Upper lobe of left lung (tissue), 4 donors: Measurements from ENCODE around the gene SAMD8.

ENCODE experiments used
- CTCF ChIP-seq, 6 experiments: fragments of 450-650 bp in 4 of 6; fragments of 200-600 bp in 2 of 6; sonication (generic) in 2 of 6; IDR thresholded peaks; one replicate each; pipeline ENCODE4 v1.5.1; 2016 to 2019; ENCODE audit warnings: antibody characterized with exemption in 6 of 6
- EP300 ChIP-seq, 4 donors: sonication (generic); formaldehyde crosslinking; IDR thresholded peaks; one replicate each; pipeline ENCODE4 v1.5.1; 2017; ENCODE audit warnings: antibody characterized with exemption in 4 of 4, control low read depth in 2 of 4
- POLR2A ChIP-seq, 4 donors: fragments of 450-650 bp; IDR thresholded peaks; one replicate each; pipeline ENCODE4 v1.5.1; 2016 to 2017; ENCODE audit warnings: antibody characterized with exemption in 4 of 4, mild to moderate bottlenecking in 2 of 4
- POLR2AphosphoS5 ChIP-seq, 2 donors: sonication (generic); formaldehyde crosslinking; IDR thresholded peaks; one replicate each; pipeline ENCODE4 v1.5.1; 2017; ENCODE audit warnings: antibody characterized with exemption in 2 of 2

- TF ChIP-seq CTCF (IDR thresholded peaks at IDR 0.05) (no peak), POLR2AphosphoS5 (IDR thresholded peaks at IDR 0.05) (no peak), POLR2A (IDR thresholded peaks at IDR 0.05) (no peak), EP300 (IDR thresholded peaks at IDR 0.05) (no peak)
Measured at GRCh38 chr10:75226656-75227055, 115.2 kb downstream of the SAMD8 start.
